B cell (primary cell): ENCODE measurements around the gene DNAH10. TPM values are rescaled to one million over a fixed set of nuclear protein-coding genes. Genes with fewer than 3 reads are reported as not detected.

Source experiments
- ATAC-seq: fragments of 200-7000 bp; cut with Tn5 transposase; one replicate; pipeline ENCODE4 v1.10.0; 2021; ENCODE audit warnings: low read depth, mild to moderate bottlenecking, moderate number of reproducible peaks, moderate library complexity
- CTCF ChIA-PET: fragments of 350-600 bp; sonication (Branson Sonifier 250); formaldehyde crosslinking; loops from one replicate; lab custom pipeline; 2021; ENCODE audit warnings: antibody characterized with exemption, inconsistent platforms; lab: Charles Lee
- POLR2A ChIA-PET: fragments of 350-600 bp; sonication (Branson Sonifier 250); formaldehyde crosslinking; loops from one replicate; lab custom pipeline; 2021; ENCODE audit warnings: antibody characterized with exemption; lab: Charles Lee
- DNase-seq: peaks from one replicate; pipeline ENCODE4 v3.0.0; 2013
- H2AFZ ChIP-seq: 2 replicates; pipeline ENCODE4 v1.6.1; 2012; ENCODE audit warnings: mild to moderate bottlenecking, low read depth, low read length; ENCODE audit not compliant: insufficient read depth, poor library complexity, severe bottlenecking
- H3K27ac ChIP-seq, 2 donors: 1 replicate in 1 of 2; 2 replicates in 1 of 2; pipeline ENCODE4 v1.5.1; 2012 to 2013; ENCODE audit warnings: low read length in 2 of 2, mild to moderate bottlenecking in 2 of 2, moderate library complexity in 1 of 2
- H3K27me3 ChIP-seq, 4 experiments: fragments of 200-600 bp in 1 of 4; sonication (generic) in 1 of 4; replicated peaks in 1 of 4; 1 replicate in 2 of 4; 2 replicates in 2 of 4; pipeline versions ENCODE4 v1.6.1 to v1.7.0; 2013 to 2016; ENCODE audit warnings: low read length in 3 of 4, mild to moderate bottlenecking in 2 of 4, mixed read lengths in 1 of 4, moderate library complexity in 1 of 4; ENCODE audit not compliant: insufficient read depth in 4 of 4, control insufficient read depth in 3 of 4; ENCODE audit errors: control extremely low read depth in 1 of 4
- H3K36me3 ChIP-seq, 2 experiments: replicated peaks in 1 of 2; 1 replicate in 1 of 2; 2 replicates in 1 of 2; pipeline versions ENCODE4 v1.6.1 to v1.7.1; 2013; ENCODE audit warnings: low read length in 1 of 2; ENCODE audit not compliant: insufficient read depth in 2 of 2, control insufficient read depth in 1 of 2; ENCODE audit errors: control extremely low read depth in 1 of 2, extremely low read depth in 1 of 2
- H3K4me1 ChIP-seq, 2 donors: fragments of 200-600 bp in 1 of 2; sonication (generic) in 1 of 2; 1 replicate in 1 of 2; 2 replicates in 1 of 2; pipeline versions ENCODE4 v1.5.1 to v1.6.1; 2013 to 2017; ENCODE audit warnings: low read length in 2 of 2; ENCODE audit not compliant: control insufficient read depth in 2 of 2, insufficient read depth in 2 of 2
- H3K4me2 ChIP-seq: replicated peaks from 2 replicates; pipeline ENCODE3; 2012; ENCODE audit warnings: mild to moderate bottlenecking, low read depth, low read length; ENCODE audit not compliant: poor library complexity, severe bottlenecking
- H3K4me3 ChIP-seq, 5 experiments: fragments of 200-600 bp in 1 of 5; sonication (generic) in 1 of 5; 1 replicate in 3 of 5; 2 replicates in 2 of 5; pipeline versions ENCODE4 v1.5.1 to v1.7.0; 2011 to 2016; ENCODE audit warnings: low read length in 4 of 5, mild to moderate bottlenecking in 4 of 5, low read depth in 2 of 5, control low read depth in 1 of 5, moderate library complexity in 1 of 5; ENCODE audit not compliant: insufficient read depth in 1 of 5; ENCODE audit errors: control extremely low read depth in 1 of 5, extremely low read depth in 1 of 5
- H3K79me2 ChIP-seq: fragments of 200-600 bp; sonication (generic); one replicate; pipeline ENCODE4 v1.6.0; 2016; ENCODE audit warnings: low read length; ENCODE audit not compliant: control insufficient read depth, insufficient read depth
- H3K9ac ChIP-seq: fragments of 200-600 bp; sonication (generic); 2 replicates; pipeline ENCODE4 v1.6.1; 2017; ENCODE audit warnings: mild to moderate bottlenecking, low read length, moderate library complexity
- H3K9me3 ChIP-seq, 3 donors: one replicate each; pipeline versions ENCODE4 v1.6.1 to v1.7.1; 2013; ENCODE audit warnings: low read length in 2 of 3; ENCODE audit not compliant: control insufficient read depth in 2 of 3, insufficient read depth in 1 of 3; ENCODE audit errors: control extremely low read depth in 1 of 3
- H4K20me1 ChIP-seq: 2 replicates; pipeline ENCODE4 v1.6.0; 2012; ENCODE audit warnings: mild to moderate bottlenecking, low read length; ENCODE audit not compliant: insufficient read depth, control insufficient read depth, poor library complexity, severe bottlenecking
- H3K27ac Mint-ChIP-seq: one replicate; pipeline ENCODE4 v1.8.0; 2021; ENCODE audit warnings: mixed read lengths
- H3K27me3 Mint-ChIP-seq: one replicate; pipeline ENCODE4 v1.8.0; 2021; ENCODE audit warnings: mixed read lengths
- H3K4me1 Mint-ChIP-seq: one replicate; pipeline ENCODE4 v1.8.0; 2021; ENCODE audit warnings: mixed read lengths
- H3K4me3 Mint-ChIP-seq: one replicate; pipeline ENCODE4 v1.8.0; 2021; ENCODE audit warnings: mixed read lengths
- H3K9me3 Mint-ChIP-seq: one replicate; pipeline ENCODE4 v1.8.0; 2022; ENCODE audit warnings: mixed read lengths; ENCODE audit not compliant: insufficient read depth
- CTCF ChIP-seq: fragments of 200-600 bp; IDR thresholded peaks from one replicate; pipeline ENCODE4 v1.8.0; 2022; ENCODE audit warnings: antibody characterized with exemption, mild to moderate bottlenecking
- EZH2 ChIP-seq: IDR thresholded peaks from 2 replicates; pipeline ENCODE4 v1.6.1; 2012; ENCODE audit warnings: borderline replicate concordance, low read depth, mild to moderate bottlenecking, moderate library complexity, low read length; ENCODE audit not compliant: insufficient read depth, poor library complexity, severe bottlenecking
- WGBS: methylation state at CpG from one replicate; pipeline ENCODE4 v1.1.5; 2013; ENCODE audit warnings: missing lambda C conversion rate; ENCODE audit not compliant: insufficient coverage; 5-methylcytosine and 5-hydroxymethylcytosine counted together
- intact Hi-C: fragments of 100-400 bp; cut with micrococcal nuclease; formaldehyde crosslinking; loops from one replicate; pipeline ENCODE4 v1.10.0; 2022
- polyA plus RNA-seq: library from polyadenylated mRNA; depleted of rRNA; stranded (reverse); fragments of >200 nt; gene quantifications from 2 replicates; pipeline ENCODE4 v1.2.3, GENCODE V29; 2012
- total RNA-seq, 2 donors: library from RNA; stranded (reverse); fragments of 120-200 nt in 1 of 2; gene quantifications; 1 replicate in 1 of 2; 2 replicates in 1 of 2; pipeline versions ENCODE4 v1.2.3 to v1.2.4, GENCODE V29; 2013 to 2022

Gene DNAH10
- total and polyA plus RNA-seq, 2 donors (not counting 1 experiment from before 2014, with no cell fraction given) = 0.24 to 0.99 TPM

GRCh38 chr12:123807002-123807401 is 44.9 kb downstream of the DNAH10 start:
- no peaks in the 10 kb centered on the region for H3K4me1 Mint-ChIP-seq
- no peaks in the 10 kb centered on the region for H3K9me3 ChIP-seq
- H3K79me2 ChIP-seq = no peaks in the 10 kb centered on the region
- intact Hi-C loops = no loop called here
- no peaks in the 10 kb centered on the region for H4K20me1 ChIP-seq
- no peaks in the 10 kb centered on the region for H3K4me1 ChIP-seq
- H3K27ac Mint-ChIP-seq = no peak overlapping the region
- no peak overlapping the region for H3K4me3 Mint-ChIP-seq
- TF ChIP-seq EZH2 = no peak
- no peak for TF ChIP-seq CTCF
- no peaks in the 10 kb centered on the region for H3K27me3 ChIP-seq
- POLR2A ChIA-PET = no interaction called here
- CTCF ChIA-PET = no interaction called here
- DNase-seq (no peak), ATAC-seq (no peak)
- no peak overlapping the region for H3K9ac ChIP-seq
- WGBS = 88% methylated on average over 4 of the region's 4 CpGs
- H3K27ac ChIP-seq = no peak overlapping the region
- H3K4me3 ChIP-seq = no peak overlapping the region
- H3K36me3 ChIP-seq = no peaks in the 10 kb centered on the region
- H3K27me3 Mint-ChIP-seq = peaks cover 20% of the 10 kb centered on the region
- no peak overlapping the region for H2AFZ ChIP-seq
- no peaks in the 10 kb centered on the region for H3K9me3 Mint-ChIP-seq
- H3K4me2 ChIP-seq = no peak overlapping the region

GRCh38 chr12:123807670-123808069 is 45.6 kb downstream of the DNAH10 start:
- Mint-ChIP-seq H3K9me3 (no peaks in the 10 kb centered on the region), H3K27me3 (peaks cover 22% of the 10 kb centered on the region), H3K4me3 (no peak overlapping the region), H3K27ac (no peak overlapping the region), H3K4me1 (no peaks in the 10 kb centered on the region)
- H3K79me2 ChIP-seq = no peaks in the 10 kb centered on the region
- no peaks in the 10 kb centered on the region for H3K9me3 ChIP-seq
- TF ChIP-seq EZH2 (no peak), CTCF (no peak)
- H2AFZ ChIP-seq = no peak overlapping the region
- ChIA-PET CTCF (no interaction called here), POLR2A (no interaction called here)
- H4K20me1 ChIP-seq = no peaks in the 10 kb centered on the region
- H3K27ac ChIP-seq = no peak overlapping the region
- no peak overlapping the region for H3K9ac ChIP-seq
- H3K27me3 ChIP-seq = no peaks in the 10 kb centered on the region
- DNase-seq (no peak), ATAC-seq (no peak)
- H3K4me3 ChIP-seq = no peak overlapping the region
- no peaks in the 10 kb centered on the region for H3K4me1 ChIP-seq
- no peak overlapping the region for H3K4me2 ChIP-seq
- H3K36me3 ChIP-seq = no peaks in the 10 kb centered on the region
- intact Hi-C loops = no loop called here
- 24% methylated on average over 2 of the region's 2 CpGs for WGBS
